D721Med (cell line): ENCODE measurements around the gene MCF2L2.

Experiments used
- DNase-seq: peaks from one replicate; pipeline ENCODE4 v3.0.0; 2011; ENCODE audit warnings: low spot score; ENCODE audit not compliant: insufficient read length
- FAIRE-seq: peaks from 2 replicates; lab custom pipeline; 2011; peaks lifted over from hg19 to GRCh38; lab: Jason Lieb, UNC
- TF ChIP-seq, protein P1 (sequence below): IDR thresholded peaks from 2 replicates; pipeline ENCODE4 v1.5.1; 2012; ENCODE audit warnings: mild to moderate bottlenecking, control low read depth; ENCODE audit not compliant: insufficient read depth; ENCODE audit errors: missing control alignments

Gene MCF2L2

DNA sequence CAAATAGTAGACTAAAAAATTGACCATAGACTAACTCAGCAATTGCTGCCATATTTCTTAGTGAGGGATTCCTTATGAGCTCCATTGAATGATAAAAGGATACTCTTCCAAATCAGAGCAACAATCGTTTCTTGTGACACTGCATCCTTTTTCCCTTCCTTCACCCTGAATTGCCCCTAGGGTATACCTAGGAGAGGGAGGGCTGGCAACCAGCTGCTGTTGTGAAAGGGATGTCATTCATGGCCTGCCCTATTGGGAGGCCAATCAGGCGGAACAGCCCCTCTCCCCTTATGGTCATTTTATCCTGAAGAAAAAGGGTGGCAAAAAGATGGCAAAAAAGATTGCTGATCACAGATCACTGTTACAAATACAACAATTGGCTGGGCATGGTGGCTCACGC lies 149.0 kb downstream of the MCF2L2 start:
- DNase-seq = no peak
- TF ChIP-seq, protein P1, sequence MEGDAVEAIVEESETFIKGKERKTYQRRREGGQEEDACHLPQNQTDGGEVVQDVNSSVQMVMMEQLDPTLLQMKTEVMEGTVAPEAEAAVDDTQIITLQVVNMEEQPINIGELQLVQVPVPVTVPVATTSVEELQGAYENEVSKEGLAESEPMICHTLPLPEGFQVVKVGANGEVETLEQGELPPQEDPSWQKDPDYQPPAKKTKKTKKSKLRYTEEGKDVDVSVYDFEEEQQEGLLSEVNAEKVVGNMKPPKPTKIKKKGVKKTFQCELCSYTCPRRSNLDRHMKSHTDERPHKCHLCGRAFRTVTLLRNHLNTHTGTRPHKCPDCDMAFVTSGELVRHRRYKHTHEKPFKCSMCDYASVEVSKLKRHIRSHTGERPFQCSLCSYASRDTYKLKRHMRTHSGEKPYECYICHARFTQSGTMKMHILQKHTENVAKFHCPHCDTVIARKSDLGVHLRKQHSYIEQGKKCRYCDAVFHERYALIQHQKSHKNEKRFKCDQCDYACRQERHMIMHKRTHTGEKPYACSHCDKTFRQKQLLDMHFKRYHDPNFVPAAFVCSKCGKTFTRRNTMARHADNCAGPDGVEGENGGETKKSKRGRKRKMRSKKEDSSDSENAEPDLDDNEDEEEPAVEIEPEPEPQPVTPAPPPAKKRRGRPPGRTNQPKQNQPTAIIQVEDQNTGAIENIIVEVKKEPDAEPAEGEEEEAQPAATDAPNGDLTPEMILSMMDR = no peak
- no peak for FAIRE-seq

DNA sequence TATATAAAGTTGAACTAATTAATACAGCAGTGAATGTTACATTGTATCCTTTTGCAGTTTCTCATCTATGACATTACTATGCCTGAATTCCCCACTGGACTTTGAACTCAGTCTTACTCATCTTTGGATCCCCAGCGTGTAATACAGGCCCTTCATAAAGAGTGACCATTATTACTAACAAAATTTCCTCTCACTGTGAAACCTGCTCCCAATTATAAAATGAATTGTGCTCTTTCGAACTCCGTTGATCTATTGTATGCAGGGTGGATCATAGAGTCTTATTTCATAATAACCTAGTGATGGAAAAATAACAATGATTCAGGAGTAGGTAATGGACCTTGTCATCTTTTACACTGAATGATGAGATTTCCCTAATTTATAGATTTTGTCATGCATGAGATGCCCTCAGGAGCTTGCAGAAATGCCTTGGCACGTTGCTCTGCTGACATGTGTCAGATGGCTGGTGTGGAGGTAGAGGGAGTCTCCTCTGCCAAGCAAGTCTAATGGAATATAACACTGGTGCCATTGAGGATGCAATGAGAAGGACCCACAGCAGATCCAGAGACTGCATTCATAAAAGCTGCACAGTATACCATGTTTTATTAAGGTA lies 149.8 kb downstream of the MCF2L2 start:
- DNase-seq = no peak
- TF ChIP-seq, protein P1 = no peak
- no peak for FAIRE-seq

DNA sequence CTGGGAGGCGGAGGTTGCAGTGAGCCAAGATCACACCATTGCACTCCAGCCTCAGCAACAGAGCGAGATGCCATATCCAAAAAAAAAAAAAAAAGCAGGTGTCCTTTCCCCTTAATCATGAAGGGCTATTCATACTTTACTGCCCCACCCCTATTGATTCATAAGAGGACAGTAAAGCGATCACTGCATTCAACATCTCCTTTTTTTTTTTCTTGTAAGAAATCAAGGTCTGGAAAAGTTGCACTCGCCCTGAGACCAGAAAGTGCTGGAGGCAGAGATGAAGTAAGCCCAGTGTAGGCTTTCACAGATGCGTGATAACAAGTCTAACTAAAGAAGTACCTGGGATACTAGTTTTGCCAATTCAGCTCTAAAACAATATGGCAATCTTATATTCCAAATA lies 151.2 kb downstream of the MCF2L2 start:
- no peak for FAIRE-seq
- TF ChIP-seq, protein P1 = no peak
- DNase-seq = no peak

DNA sequence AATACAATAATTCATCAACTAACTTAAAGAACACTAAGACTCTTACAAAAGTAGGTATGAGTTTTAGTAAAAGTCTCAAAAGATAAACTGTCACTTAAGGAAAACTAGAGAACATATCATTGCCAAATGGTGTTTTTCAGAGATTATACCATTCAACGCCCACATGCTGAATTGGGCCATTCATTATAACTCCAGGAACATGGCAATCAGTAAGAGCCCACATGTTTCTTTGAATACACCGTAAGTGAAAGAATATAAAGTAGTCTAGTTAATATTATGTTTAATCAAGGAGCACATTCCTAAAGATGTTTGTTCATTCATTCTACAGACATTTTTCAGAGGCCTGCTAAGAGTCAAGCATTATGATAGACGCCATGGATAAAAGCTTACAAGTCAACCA lies 152.5 kb downstream of the MCF2L2 start:
- TF ChIP-seq, protein P1 = no peak
- DNase-seq (no peak), FAIRE-seq (no peak)

DNA sequence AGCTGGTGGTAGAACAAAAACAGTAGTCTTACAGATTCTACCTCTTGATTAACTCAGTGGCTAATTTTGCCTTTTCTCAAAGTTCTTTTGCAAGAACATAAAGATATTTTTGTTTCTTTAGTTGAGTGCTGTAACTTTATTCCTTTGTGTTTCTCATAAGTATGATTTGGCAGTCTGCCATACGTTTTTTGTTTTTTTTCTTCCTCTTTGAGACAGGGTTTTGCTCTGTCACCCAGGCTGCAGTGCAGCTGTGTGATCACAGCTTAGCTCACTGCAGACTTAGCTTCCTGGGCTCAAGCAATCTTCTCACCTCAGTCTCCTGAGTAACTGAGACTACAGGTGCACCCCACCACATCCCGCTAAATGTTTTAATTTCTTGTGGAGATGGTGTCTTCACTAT lies 153.0 kb downstream of the MCF2L2 start:
- TF ChIP-seq, protein P1 = no peak
- FAIRE-seq = no peak
- DNase-seq = no peak

DNA sequence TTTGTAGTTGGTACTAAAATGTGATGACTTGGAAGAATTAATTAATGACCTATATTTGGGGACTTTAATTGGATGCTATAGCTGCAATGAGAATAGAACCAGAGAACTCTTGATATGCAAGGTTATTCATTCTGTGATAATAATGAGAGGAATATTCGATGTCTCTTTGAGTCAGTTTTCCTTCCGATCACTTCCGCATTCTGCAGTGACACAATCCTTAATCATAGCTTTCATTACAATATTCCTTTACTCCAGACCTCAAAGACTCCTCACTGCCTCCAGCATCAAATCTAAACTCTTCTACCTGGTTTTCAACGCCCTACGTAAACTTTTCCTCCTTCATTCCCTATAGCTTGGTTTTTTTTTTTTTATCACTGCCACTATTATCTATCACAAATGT lies 153.8 kb downstream of the MCF2L2 start:
- TF ChIP-seq, protein P1 = no peak
- FAIRE-seq (no peak), DNase-seq (no peak)

DNA sequence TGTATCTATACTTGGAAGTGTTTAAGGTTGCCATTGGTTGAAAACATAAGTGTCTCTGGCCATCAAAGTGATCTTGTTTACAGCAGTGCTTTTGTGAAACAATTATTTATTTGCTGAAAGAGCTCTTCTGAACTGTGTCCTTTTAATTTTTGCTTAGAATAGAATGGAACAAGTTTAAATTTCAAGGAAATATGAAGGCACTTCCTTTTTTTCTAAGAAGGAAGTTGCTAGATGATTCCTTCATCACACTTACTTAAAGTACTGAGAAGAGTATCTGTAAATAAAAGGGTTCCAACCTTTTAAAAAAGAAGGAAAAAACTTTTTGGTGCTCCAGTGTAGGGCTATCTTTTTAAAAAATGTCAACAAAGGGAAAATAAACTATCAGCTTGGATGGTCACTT lies 155.6 kb downstream of the MCF2L2 start:
- DNase-seq (no peak), FAIRE-seq (no peak)

More for the DNA sequence above, 155.6 kb downstream of the MCF2L2 start:
- TF ChIP-seq, protein P1 = no peak
